Calu3 (cell line): Measurements from ENCODE around the gene TRMT2A. TPM values are rescaled to one million over a fixed set of nuclear protein-coding genes. Genes with fewer than 3 reads are reported as not detected.

Experiments
- BruUV-seq: library from RNA; stranded (reverse); fragments of 400-500 nt; replicated peaks from 2 replicates; lab custom pipeline; 2021; lab: Mats Ljungman, UMichigan
- CTCF ChIA-PET: fragments of 300-600 bp; sonication (Branson Sonifier 250); formaldehyde crosslinking; loops from one replicate; lab custom pipeline; 2022; ENCODE audit warnings: antibody characterized with exemption; lab: Charles Lee
- DNase-seq: peaks from one replicate; pipeline ENCODE4 v3.0.0; 2022
- H3K27ac Mint-ChIP-seq: one replicate; pipeline ENCODE4 v1.8.0; 2022; ENCODE audit warnings: mixed read lengths; ENCODE audit not compliant: unreplicated experiment
- H3K27me3 Mint-ChIP-seq: one replicate; pipeline ENCODE4 v1.8.0; 2022; ENCODE audit warnings: mixed read lengths; ENCODE audit not compliant: unreplicated experiment
- H3K36me3 Mint-ChIP-seq: one replicate; pipeline ENCODE4 v1.8.0; 2022; ENCODE audit warnings: mild to moderate bottlenecking, moderate library complexity, mixed read lengths; ENCODE audit not compliant: insufficient read depth, unreplicated experiment
- H3K4me1 Mint-ChIP-seq: one replicate; pipeline ENCODE4 v1.8.0; 2022; ENCODE audit warnings: mild to moderate bottlenecking, low read depth, mixed read lengths; ENCODE audit not compliant: unreplicated experiment
- H3K4me3 Mint-ChIP-seq: one replicate; pipeline ENCODE4 v1.8.0; 2022; ENCODE audit warnings: mild to moderate bottlenecking, low read depth, moderate library complexity, mixed read lengths; ENCODE audit not compliant: unreplicated experiment
- H3K9me3 Mint-ChIP-seq: one replicate; pipeline ENCODE4 v1.8.0; 2022; ENCODE audit warnings: low read depth, mixed read lengths; ENCODE audit not compliant: unreplicated experiment
- CTCF ChIP-seq: fragments of 200-600 bp; IDR thresholded peaks from one replicate; pipeline ENCODE4 v1.8.0; 2022; ENCODE audit warnings: antibody characterized with exemption; ENCODE audit not compliant: unreplicated experiment
- intact Hi-C: fragments of 100-400 bp; cut with micrococcal nuclease; formaldehyde crosslinking; loops from one replicate; pipeline ENCODE4 v1.10.0; 2022; ENCODE audit not compliant: unreplicated experiment
- total RNA-seq: library from RNA; stranded (reverse); gene quantifications from 2 replicates; pipeline ENCODE4 v1.2.3, GENCODE V29; 2022

TRMT2A gene
- total RNA-seq, 1 experiment from 2014 or later, result 63.0 TPM

- H3K27me3 Mint-ChIP-seq, result no peaks in the 10 kb centered on the region
- H3K27ac Mint-ChIP-seq, result peak overlapping the region; percentile 60
- H3K4me1 Mint-ChIP-seq, result no peaks in the 10 kb centered on the region
- peaks cover 70% of the 10 kb centered on the region for H3K36me3 Mint-ChIP-seq
- no peak for TF ChIP-seq CTCF
- no peak for DNase-seq
- no TSS peak for BruUV-seq
- intact Hi-C loops, result no loop called here
- no peak overlapping the region for H3K4me3 Mint-ChIP-seq
- H3K9me3 Mint-ChIP-seq, result no peaks in the 10 kb centered on the region
- CTCF ChIA-PET, result no interaction called here
Measured at GRCh38 chr22:20109411-20110358, 7.3 kb downstream of the TRMT2A start.

GRCh38 chr22:20108757-20109230, 8.2 kb downstream of the TRMT2A start:
- Mint-ChIP-seq H3K36me3 (peaks cover 62% of the 10 kb centered on the region), H3K9me3 (no peaks in the 10 kb centered on the region), H3K4me3 (peak overlapping the region; percentile 29), H3K27me3 (no peaks in the 10 kb centered on the region), H3K4me1 (no peaks in the 10 kb centered on the region), H3K27ac (no peak overlapping the region)
- no peak for TF ChIP-seq CTCF
- CTCF ChIA-PET, result interaction anchor here (1.0 kb wide), 1 partner anchor 8 kb away, joined by 3 read pairs; the partner anchor contains the start of gene TRMT2A
- no peak for DNase-seq
- no TSS peak for BruUV-seq
- intact Hi-C loops, result no loop called here

GRCh38 chr22:20107951-20108756, 8.9 kb downstream of the TRMT2A start:
- no TSS peak for BruUV-seq
- Mint-ChIP-seq H3K9me3 (no peaks in the 10 kb centered on the region), H3K27ac (peak overlapping the region; percentile 56), H3K4me1 (no peaks in the 10 kb centered on the region), H3K27me3 (no peaks in the 10 kb centered on the region), H3K36me3 (peaks cover 65% of the 10 kb centered on the region), H3K4me3 (peak overlapping the region; percentile 29)
- DNase-seq, result no peak
- intact Hi-C loops, result no loop called here
- CTCF ChIA-PET, result interaction anchor here (1.0 kb wide), 1 partner anchor 9 kb away, joined by 3 read pairs; the partner anchor contains the start of gene TRMT2A
- no peak for TF ChIP-seq CTCF

GRCh38 chr22:20107471-20107901, 9.5 kb downstream of the TRMT2A start:
- Mint-ChIP-seq H3K4me3 (no peak overlapping the region), H3K4me1 (no peaks in the 10 kb centered on the region), H3K27me3 (no peaks in the 10 kb centered on the region), H3K36me3 (peaks cover 65% of the 10 kb centered on the region), H3K27ac (peak overlapping the region; percentile 56), H3K9me3 (no peaks in the 10 kb centered on the region)
- TF ChIP-seq CTCF, result no peak
- DNase-seq, result no peak
- CTCF ChIA-PET, result no interaction called here
- intact Hi-C loops, result no loop called here
- no TSS peak for BruUV-seq
